GM18517 (cell line): Measurements from ENCODE around the gene MFSD6L.

Experiments used
- ATAC-seq: cut with Tn5 transposase; IDR thresholded peaks from one replicate; pipeline ENCODE4 v1.9.1; 2021; ENCODE audit warnings: mild to moderate bottlenecking, moderate library complexity; ENCODE audit not compliant: unreplicated experiment

MFSD6L gene

GRCh38 chr17:8747742-8748141 lies 51.4 kb downstream of the MFSD6L start:
- ATAC-seq = no peak
